Right lobe of liver (tissue), 4 donors: ENCODE results near the gene SPDYA.

Source experiments
- POLR2A ChIP-seq: fragments of 450-650 bp; IDR thresholded peaks from one replicate; pipeline ENCODE4 v1.6.1; 2017; ENCODE audit warnings: antibody characterized with exemption, mild to moderate bottlenecking
- TF ChIP-seq, protein P1 (sequence below), 4 donors: fragments of 200-600 bp in 3 of 4; fragments of 450-650 bp in 1 of 4; IDR thresholded peaks; one replicate each; pipeline versions ENCODE4 v1.5.1 to v1.8.0; 2016 to 2022; ENCODE audit warnings: antibody characterized with exemption in 4 of 4, mild to moderate bottlenecking in 2 of 4
- donor health status: DM: no; HTN: no; CAD: no.
- donor health status: DM: no; HTN: no; CAD: no.
- donor health status: DM: no; HTN: yes; CAD: no.

DNA sequence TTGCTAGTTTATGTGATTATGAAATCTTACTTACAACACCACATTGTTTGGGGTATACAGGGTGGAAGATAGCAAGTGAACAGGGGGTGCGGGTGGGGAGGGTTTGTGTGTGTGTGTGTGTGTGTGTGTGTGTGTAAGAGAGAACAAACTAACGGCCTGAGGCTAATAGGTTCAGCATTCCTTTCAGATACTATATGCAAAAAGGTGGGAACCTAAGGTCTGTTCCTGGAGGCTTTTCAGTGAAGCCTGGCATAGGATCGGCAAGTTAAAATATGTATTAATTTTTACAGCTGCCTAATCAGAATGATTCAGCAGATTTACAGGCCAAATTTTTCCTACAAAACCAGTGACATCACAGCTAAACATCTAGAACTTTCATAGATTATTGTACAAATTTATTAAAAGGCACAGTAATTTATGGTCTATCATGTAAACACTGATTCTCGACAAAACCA, 7.6 kb upstream of the SPDYA start:
- TF ChIP-seq, protein P1, sequence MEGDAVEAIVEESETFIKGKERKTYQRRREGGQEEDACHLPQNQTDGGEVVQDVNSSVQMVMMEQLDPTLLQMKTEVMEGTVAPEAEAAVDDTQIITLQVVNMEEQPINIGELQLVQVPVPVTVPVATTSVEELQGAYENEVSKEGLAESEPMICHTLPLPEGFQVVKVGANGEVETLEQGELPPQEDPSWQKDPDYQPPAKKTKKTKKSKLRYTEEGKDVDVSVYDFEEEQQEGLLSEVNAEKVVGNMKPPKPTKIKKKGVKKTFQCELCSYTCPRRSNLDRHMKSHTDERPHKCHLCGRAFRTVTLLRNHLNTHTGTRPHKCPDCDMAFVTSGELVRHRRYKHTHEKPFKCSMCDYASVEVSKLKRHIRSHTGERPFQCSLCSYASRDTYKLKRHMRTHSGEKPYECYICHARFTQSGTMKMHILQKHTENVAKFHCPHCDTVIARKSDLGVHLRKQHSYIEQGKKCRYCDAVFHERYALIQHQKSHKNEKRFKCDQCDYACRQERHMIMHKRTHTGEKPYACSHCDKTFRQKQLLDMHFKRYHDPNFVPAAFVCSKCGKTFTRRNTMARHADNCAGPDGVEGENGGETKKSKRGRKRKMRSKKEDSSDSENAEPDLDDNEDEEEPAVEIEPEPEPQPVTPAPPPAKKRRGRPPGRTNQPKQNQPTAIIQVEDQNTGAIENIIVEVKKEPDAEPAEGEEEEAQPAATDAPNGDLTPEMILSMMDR (IDR thresholded peaks at IDR 0.05), result no peak
- no peak for TF ChIP-seq POLR2A
